Measurements from ENCODE around the gene ZNF106. TPM values are rescaled to one million over a fixed set of nuclear protein-coding genes. Genes with fewer than 3 reads are reported as not detected.

ZNF106 gene
- total RNA-seq, 2 experiments from 2014 or later: 46.4 to 46.6 TPM

- ChIA-PET CTCF (interaction anchor here (1.5 kb wide), 1 partner anchor 19 kb away, joined by 4 read pairs; no protein-coding TSS in a partner anchor), POLR2A (no interaction called here)
Observed at GRCh38 chr15:42365921-42366550, 124.9 kb downstream of the ZNF106 start.

GRCh38 chr15:42364529-42364928 is 126.4 kb downstream of the ZNF106 start:
- ATAC-seq (no peak), DNase-seq (no peak)
- Mint-ChIP-seq H3K36me3 (ENCODE audit: low read depth) (no peaks in the 10 kb centered on the region), H3K4me3 (no peak overlapping the region), H3K9me3 (no peaks in the 10 kb centered on the region), H3K27ac (no peak overlapping the region), H3K4me1 (ENCODE audit: low read depth) (no peaks in the 10 kb centered on the region), H3K27me3 (no peaks in the 10 kb centered on the region)
- POLR2A ChIA-PET: no interaction called here
- TF ChIP-seq, protein P1, sequence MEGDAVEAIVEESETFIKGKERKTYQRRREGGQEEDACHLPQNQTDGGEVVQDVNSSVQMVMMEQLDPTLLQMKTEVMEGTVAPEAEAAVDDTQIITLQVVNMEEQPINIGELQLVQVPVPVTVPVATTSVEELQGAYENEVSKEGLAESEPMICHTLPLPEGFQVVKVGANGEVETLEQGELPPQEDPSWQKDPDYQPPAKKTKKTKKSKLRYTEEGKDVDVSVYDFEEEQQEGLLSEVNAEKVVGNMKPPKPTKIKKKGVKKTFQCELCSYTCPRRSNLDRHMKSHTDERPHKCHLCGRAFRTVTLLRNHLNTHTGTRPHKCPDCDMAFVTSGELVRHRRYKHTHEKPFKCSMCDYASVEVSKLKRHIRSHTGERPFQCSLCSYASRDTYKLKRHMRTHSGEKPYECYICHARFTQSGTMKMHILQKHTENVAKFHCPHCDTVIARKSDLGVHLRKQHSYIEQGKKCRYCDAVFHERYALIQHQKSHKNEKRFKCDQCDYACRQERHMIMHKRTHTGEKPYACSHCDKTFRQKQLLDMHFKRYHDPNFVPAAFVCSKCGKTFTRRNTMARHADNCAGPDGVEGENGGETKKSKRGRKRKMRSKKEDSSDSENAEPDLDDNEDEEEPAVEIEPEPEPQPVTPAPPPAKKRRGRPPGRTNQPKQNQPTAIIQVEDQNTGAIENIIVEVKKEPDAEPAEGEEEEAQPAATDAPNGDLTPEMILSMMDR (IDR thresholded peaks at IDR 0.05): no peak
- intact Hi-C loops (cut with micrococcal nuclease): no loop called here
- CTCF ChIA-PET: interaction anchor here (1.5 kb wide), 1 partner anchor 21 kb away, joined by 4 read pairs; no protein-coding TSS in a partner anchor

More at GRCh38 chr15:42365921-42366550, 124.9 kb downstream of the ZNF106 start:
- no peak overlapping the region for H3K4me3 Mint-ChIP-seq
- ATAC-seq: no peak
- no peak overlapping the region for H3K27ac Mint-ChIP-seq
- TF ChIP-seq, protein P1 (IDR thresholded peaks at IDR 0.05): no peak
- intact Hi-C loops (cut with micrococcal nuclease): no loop called here
- no peak for DNase-seq
- H3K27me3 Mint-ChIP-seq: no peaks in the 10 kb centered on the region
- H3K4me1 Mint-ChIP-seq (ENCODE audit: low read depth): no peaks in the 10 kb centered on the region
- no peaks in the 10 kb centered on the region for H3K9me3 Mint-ChIP-seq
- no peaks in the 10 kb centered on the region for H3K36me3 Mint-ChIP-seq (ENCODE audit: low read depth)

DNA sequence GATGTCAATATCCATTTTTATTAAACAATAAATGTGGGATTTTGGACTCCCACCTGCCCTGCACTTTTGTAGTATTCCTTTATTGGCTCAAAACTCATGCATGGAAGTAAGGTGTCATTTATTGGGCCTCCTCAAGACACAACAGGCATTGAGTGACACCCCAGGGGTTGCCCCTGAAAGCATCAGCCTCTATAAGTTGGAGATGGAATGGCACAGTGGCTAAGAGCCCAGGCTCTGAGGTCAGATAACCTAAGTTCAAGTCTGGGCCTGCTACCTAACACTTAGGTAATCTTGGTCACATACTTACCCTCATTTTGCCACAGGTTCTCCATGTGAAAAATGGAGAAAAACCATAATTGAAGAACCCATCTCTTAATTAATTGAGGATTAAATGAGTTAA is 127.0 kb downstream of the ZNF106 start:
- POLR2A ChIA-PET: no interaction called here
- no peak overlapping the region for H3K4me3 Mint-ChIP-seq

DNA sequence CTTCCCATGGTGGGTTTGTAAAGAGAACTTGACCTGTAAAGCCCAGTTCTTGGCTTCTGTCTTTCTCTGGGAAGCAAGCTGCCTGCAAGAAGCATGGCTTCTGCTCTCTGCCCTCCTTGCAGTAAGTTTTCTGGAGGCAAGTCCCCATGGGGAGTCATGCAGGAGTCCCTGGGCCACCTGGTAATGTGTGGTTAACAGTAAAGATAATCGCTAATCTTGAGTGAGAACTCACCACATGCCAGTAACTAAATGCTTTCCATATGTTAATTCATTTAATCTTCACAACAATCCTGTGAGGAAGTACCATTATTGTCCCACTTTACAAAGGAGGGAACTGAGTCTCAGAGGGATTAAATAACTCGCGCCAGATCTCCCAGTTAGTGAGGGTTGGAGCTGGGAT is 127.5 kb downstream of the ZNF106 start:
- ChIA-PET CTCF (no interaction called here), POLR2A (no interaction called here)
- no peaks in the 10 kb centered on the region for H3K9me3 Mint-ChIP-seq
- no peak overlapping the region for H3K27ac Mint-ChIP-seq
- ATAC-seq (no peak), DNase-seq (no peak)
- intact Hi-C loops (cut with micrococcal nuclease): no loop called here
- H3K36me3 Mint-ChIP-seq (ENCODE audit: low read depth): no peaks in the 10 kb centered on the region
- H3K4me1 Mint-ChIP-seq (ENCODE audit: low read depth): no peaks in the 10 kb centered on the region
- no peak overlapping the region for H3K4me3 Mint-ChIP-seq
- no peaks in the 10 kb centered on the region for H3K27me3 Mint-ChIP-seq
- TF ChIP-seq, protein P1 (IDR thresholded peaks at IDR 0.05): no peak

More for the DNA sequence above, 127.0 kb downstream of the ZNF106 start:
- DNase-seq (no peak), ATAC-seq (no peak)
- Mint-ChIP-seq H3K4me1 (ENCODE audit: low read depth) (no peaks in the 10 kb centered on the region), H3K9me3 (no peaks in the 10 kb centered on the region), H3K27ac (no peak overlapping the region), H3K36me3 (ENCODE audit: low read depth) (no peaks in the 10 kb centered on the region), H3K27me3 (no peaks in the 10 kb centered on the region)
- intact Hi-C loops (cut with micrococcal nuclease): no loop called here
- TF ChIP-seq, protein P1 (IDR thresholded peaks at IDR 0.05): no peak
- CTCF ChIA-PET: no interaction called here

Other genes with a start within 250 kb of the ZNF106 start
- gene GANC, start 217.9 kb downstream of the ZNF106 start, total RNA-seq: 10 to 100 TPM; 18.0 to 22.2 TPM
- 10 to 100 TPM; 23.6 to 24.7 TPM for gene TMEM87A, start 217.7 kb downstream of the ZNF106 start, total RNA-seq
- 1 to 10 TPM; 3.3 to 3.5 TPM for gene CAPN3, start 131.6 kb downstream of the ZNF106 start, total RNA-seq
- 10 to 100 TPM; 31.2 to 33.1 TPM for gene SNAP23, start 4.5 kb upstream of the ZNF106 start, total RNA-seq
- 10 to 100 TPM; 13.7 to 15.1 TPM for gene LRRC57, start 57.7 kb upstream of the ZNF106 start, total RNA-seq
- gene HAUS2, start 57.7 kb upstream of the ZNF106 start, total RNA-seq: 10 to 100 TPM; 45.3 to 48.8 TPM
- gene STARD9, start 84.5 kb upstream of the ZNF106 start, total RNA-seq: 1 to 10 TPM; 4.8 to 6.4 TPM
- 10 to 100 TPM; 18.3 to 19.0 TPM for gene CDAN1, start 246.0 kb upstream of the ZNF106 start, total RNA-seq